K562 (cell line): Measurements from ENCODE around the gene STX1A. TPM values are rescaled to one million over a fixed set of nuclear protein-coding genes. Genes with fewer than 3 reads are reported as not detected.

Source experiments
- CBFA2T2 ChIP-seq: fragments of 450-650 bp; conservative IDR thresholded peaks from 2 replicates; pipeline ENCODE4 v1.6.1; 2017; ENCODE audit warnings: mild to moderate bottlenecking
- CGGBP1 ChIP-seq: fragments of 250-450 bp; sonication (Bioruptor Pico); IDR thresholded peaks from 2 replicates; pipeline ENCODE4 v1.9.0; 2021; ENCODE audit warnings: mild to moderate bottlenecking
- CREM ChIP-seq: IDR thresholded peaks from 2 replicates; pipeline ENCODE4 v1.6.1; 2014; ENCODE audit warnings: antibody characterized with exemption, low read depth
- GATAD2A ChIP-seq: fragments of 450-650 bp; IDR thresholded peaks from 2 replicates; pipeline ENCODE4 v1.6.1; 2017
- GTF2A2 ChIP-seq: IDR thresholded peaks from 2 replicates; pipeline ENCODE4 v1.6.1; 2016; ENCODE audit warnings: mild to moderate bottlenecking, missing genetic modification characterization, missing compliant biosample characterization
- HNRNPK ChIP-seq: fragments of 200-400 bp; formaldehyde crosslinking; IDR thresholded peaks from one replicate; pipeline ENCODE4 v1.6.1; 2018; ENCODE audit warnings: mild to moderate bottlenecking, low read depth, low read length; ENCODE audit not compliant: poor library complexity, severe bottlenecking
- IRF2 ChIP-seq: sonication (generic); formaldehyde crosslinking; IDR thresholded peaks from 2 replicates; pipeline ENCODE4 v1.8.1; 2022; ENCODE audit warnings: mild to moderate bottlenecking, missing genetic modification reagents
- MEF2D ChIP-seq: conservative IDR thresholded peaks from 2 replicates; pipeline ENCODE4 v1.6.1; 2016; ENCODE audit warnings: low read depth, missing genetic modification characterization, missing compliant biosample characterization
- MNT ChIP-seq, 2 experiments: fragments of 450-650 bp; conservative IDR thresholded peaks; 2 replicates each; pipeline ENCODE4 v1.6.1; 2017; ENCODE audit warnings: mild to moderate bottlenecking in 2 of 2, moderate library complexity in 2 of 2
- MTA2 ChIP-seq: fragments of 450-650 bp; IDR thresholded peaks from 2 replicates; pipeline ENCODE4 v1.6.1; 2016; ENCODE audit warnings: low read depth
- NRF1 ChIP-seq, 2 experiments: fragments of 450-650 bp; IDR thresholded peaks in 1 of 2; conservative IDR thresholded peaks in 1 of 2; 2 replicates each; pipeline ENCODE4 v1.6.1; 2014; ENCODE audit warnings: mild to moderate bottlenecking in 2 of 2
- NUFIP1 ChIP-seq: fragments of 450-650 bp; IDR thresholded peaks from 2 replicates; pipeline ENCODE4 v1.6.1; 2018; ENCODE audit not compliant: partially characterized antibody
- PHF8 ChIP-seq: fragments of 200-600 bp; sonication (generic); IDR thresholded peaks from 2 replicates; pipeline ENCODE4 v1.6.1; 2012; ENCODE audit warnings: mixed run types, mild to moderate bottlenecking, inconsistent platforms, low read length, moderate library complexity, borderline replicate concordance
- POLR2AphosphoS2 ChIP-seq: IDR thresholded peaks from 2 replicates; pipeline ENCODE4 v1.6.1; 2012; ENCODE audit warnings: low read length, improper control_type of control experiment
- POLR2G ChIP-seq: fragments of 200-400 bp; formaldehyde crosslinking; IDR thresholded peaks from 2 replicates; pipeline ENCODE4 v1.6.1; 2017; ENCODE audit warnings: low read depth, mild to moderate bottlenecking, antibody characterized with exemption, low read length, moderate library complexity
- PPARD ChIP-seq: fragments of 250-450 bp; sonication (Bioruptor Pico); IDR thresholded peaks from 2 replicates; pipeline ENCODE4 v1.8.0; 2022; ENCODE audit warnings: inconsistent platforms, mild to moderate bottlenecking, moderate library complexity
- RAD51 ChIP-seq: fragments of 450-650 bp; IDR thresholded peaks from 2 replicates; pipeline ENCODE4 v1.7.1; 2016; ENCODE audit warnings: low read depth, mild to moderate bottlenecking, borderline replicate concordance
- RBM25 ChIP-seq: fragments of 200-400 bp; formaldehyde crosslinking; IDR thresholded peaks from 2 replicates; pipeline ENCODE4 v1.6.1; 2018; ENCODE audit warnings: low read length, low read depth, moderate library complexity; ENCODE audit not compliant: severe bottlenecking
- SMARCA5 ChIP-seq: fragments of 450-650 bp; IDR thresholded peaks from 2 replicates; pipeline ENCODE4 v1.6.1; 2016
- TRIM24 ChIP-seq, 2 experiments: fragments of 450-650 bp; IDR thresholded peaks; 2 replicates each; pipeline ENCODE4 v1.6.1; 2016
- VEZF1 ChIP-seq: fragments of 200-800 bp; sonication (Bioruptor generic); IDR thresholded peaks from 2 replicates; pipeline ENCODE4 v1.6.1; 2017; ENCODE audit warnings: missing genetic modification characterization, missing compliant biosample characterization
- ZEB2 ChIP-seq: fragments of 450-650 bp; IDR thresholded peaks from 2 replicates; pipeline ENCODE4 v1.6.1; 2016
- ZFP30 ChIP-seq: fragments of 250-450 bp; sonication (Bioruptor Pico); IDR thresholded peaks from 2 replicates; pipeline ENCODE4 v1.8.0; 2022; ENCODE audit warnings: moderate library complexity, mild to moderate bottlenecking, inconsistent platforms, borderline replicate concordance
- ZFPM2 ChIP-seq: fragments of 250-450 bp; sonication (Bioruptor Pico); IDR thresholded peaks from 2 replicates; pipeline ENCODE4 v1.5.1; 2022; ENCODE audit warnings: mild to moderate bottlenecking
- ZNF695 ChIP-seq: fragments of 450-650 bp; formaldehyde crosslinking; IDR thresholded peaks from 2 replicates; pipeline ENCODE4 v1.4.0; 2020; ENCODE audit warnings: mild to moderate bottlenecking, moderate library complexity
- ZNF76 ChIP-seq: fragments of 250-450 bp; sonication (Bioruptor Pico); IDR thresholded peaks from 2 replicates; pipeline ENCODE4 v1.4.0; 2020; ENCODE audit warnings: mild to moderate bottlenecking, moderate library complexity, borderline replicate concordance
- polyA plus RNA-seq, 8 experiments: library from polyadenylated mRNA; depleted of rRNA in 4 of 8; stranded (reverse) in 5 of 8; unstranded in 3 of 8; fragments of >200 nt; fragmentation: Nextera tagmentation in 2 of 8; fragmentation: Illumina TruSeq in 1 of 8; extraction: Ambion mirVana in 2 of 8; extraction: Trizol in 1 of 8; gene quantifications; 2 replicates each; pipeline versions ENCODE4 v1.2.1 to v1.2.3, GENCODE V29; 2011 to 2014; ENCODE audit warnings: inconsistent platforms in 1 of 8, missing spikeins in 1 of 8
- total RNA-seq, 7 experiments: library from RNA; depleted of rRNA in 6 of 7; stranded (reverse); fragments of >200 nt in 6 of 7; fragmentation: Illumina TruSeq in 2 of 7; extraction: Trizol in 2 of 7; gene quantifications; 2 replicates each; pipeline versions ENCODE4 v1.2.1 to v1.2.3, GENCODE V29; 2011 to 2021; ENCODE audit warnings: low replicate concordance in 1 of 7

STX1A gene
- total and polyA plus RNA-seq, 9 of the 15 experiments (the other 6 are each of a cell fraction or from before 2014, with no cell fraction given), result 0.04 to 15.1 (median 6.3) TPM

GRCh38 chr7:73718905-73719805 lies at the start of gene STX1A (continued):
- peak in 1 of 2 experiments; percentile 37; a peak in 2 of 4 replicates for TF ChIP-seq MNT (conservative IDR thresholded peaks at IDR 0.05)
- no peak for TF ChIP-seq CBFA2T2
- TF ChIP-seq MTA2, result no peak
- TF ChIP-seq POLR2G, result peak; percentile 79
- TF ChIP-seq RAD51, result no peak
- TF ChIP-seq IRF2 (CRISPR knock-in tag), result no peak
- TF ChIP-seq ZFPM2 (CRISPR knock-in tag), result 0 out of 2 replicates have a peak, but pooled peaks have one; percentile 22
- no peak for TF ChIP-seq SMARCA5
- TF ChIP-seq POLR2AphosphoS2, result no peak
- TF ChIP-seq HNRNPK, result no peak
- peak; percentile 77 for TF ChIP-seq ZEB2
- TF ChIP-seq TRIM24 (IDR thresholded peaks at IDR 0.05), result no peak
- TF ChIP-seq ZNF76 (CRISPR knock-in tag), result no peak
- peak in 1 of 2 experiments; percentile 87 for TF ChIP-seq NRF1 (conservative IDR thresholded peaks at IDR 0.05 in 1 of 2, IDR thresholded peaks at IDR 0.05 in 1 of 2)
- no peak for TF ChIP-seq ZFP30 (CRISPR knock-in tag)
- no peak for TF ChIP-seq MEF2D
- peak; percentile 78; the same call in 1 of the 2 replicates for TF ChIP-seq PHF8
- TF ChIP-seq CGGBP1, result no peak
- peak; percentile 86 for TF ChIP-seq VEZF1 (CRISPR knock-in tag)
- TF ChIP-seq GATAD2A, result peak; percentile 55; the same call in 1 of the 2 replicates
- TF ChIP-seq ZNF695 (CRISPR knock-in tag), result no peak
- TF ChIP-seq GTF2A2 (tag), result no peak
- no peak for TF ChIP-seq RBM25
- TF ChIP-seq NUFIP1, result no peak
- TF ChIP-seq CREM, result no peak
- no peak for TF ChIP-seq PPARD (CRISPR knock-in tag)
